RWPE2 (cell line): ENCODE data around the gene HENMT1.
A peak's percentile ranks its signal among the peaks of the same experiment; 100 is the strongest.

ENCODE experiments used
- ATAC-seq: fragments of 200-7000 bp; cut with Tn5 transposase; 3 replicates; pipeline ENCODE4 v1.9.1; 2021; ENCODE audit warnings: low read depth
- DNase-seq: peaks from one replicate; pipeline ENCODE4 v3.0.0-alpha.2; 2020; ENCODE audit warnings: low spot score
- H3K27ac ChIP-seq: fragments of 450-650 bp; 2 replicates; pipeline ENCODE4 v1.5.1; 2017; ENCODE audit warnings: mild to moderate bottlenecking; ENCODE audit not compliant: poor library complexity, severe bottlenecking
- H3K27me3 ChIP-seq: fragments of 250-450 bp; sonication (Bioruptor Pico); 2 replicates; pipeline ENCODE4 v1.5.1; 2021; ENCODE audit warnings: mild to moderate bottlenecking, moderate library complexity; ENCODE audit not compliant: insufficient read depth, poor library complexity, severe bottlenecking
- H3K36me3 ChIP-seq: fragments of 250-450 bp; sonication (Bioruptor Pico); 2 replicates; pipeline ENCODE4 v1.5.1; 2020; ENCODE audit warnings: low read depth, mild to moderate bottlenecking, moderate library complexity
- H3K4me1 ChIP-seq: fragments of 250-450 bp; sonication (Bioruptor Pico); 2 replicates; pipeline ENCODE4 v1.5.1; 2021; ENCODE audit warnings: mild to moderate bottlenecking, moderate library complexity; ENCODE audit not compliant: insufficient read depth, poor library complexity, severe bottlenecking
- H3K4me3 ChIP-seq: fragments of 250-450 bp; sonication (Bioruptor Pico); 2 replicates; pipeline ENCODE4 v1.5.1; 2021; ENCODE audit warnings: mild to moderate bottlenecking, moderate library complexity; ENCODE audit not compliant: severe bottlenecking
- H3K9me3 ChIP-seq: fragments of 250-450 bp; sonication (Bioruptor Pico); 2 replicates; pipeline ENCODE4 v1.5.1; 2021; ENCODE audit warnings: mild to moderate bottlenecking, moderate library complexity; ENCODE audit not compliant: severe bottlenecking
- TF ChIP-seq, protein P1 (sequence below): fragments of 450-650 bp; IDR thresholded peaks from one replicate; pipeline ENCODE4 v1.5.1; 2017; ENCODE audit warnings: mild to moderate bottlenecking, moderate library complexity; ENCODE audit not compliant: poor library complexity, severe bottlenecking

HENMT1 gene

DNA sequence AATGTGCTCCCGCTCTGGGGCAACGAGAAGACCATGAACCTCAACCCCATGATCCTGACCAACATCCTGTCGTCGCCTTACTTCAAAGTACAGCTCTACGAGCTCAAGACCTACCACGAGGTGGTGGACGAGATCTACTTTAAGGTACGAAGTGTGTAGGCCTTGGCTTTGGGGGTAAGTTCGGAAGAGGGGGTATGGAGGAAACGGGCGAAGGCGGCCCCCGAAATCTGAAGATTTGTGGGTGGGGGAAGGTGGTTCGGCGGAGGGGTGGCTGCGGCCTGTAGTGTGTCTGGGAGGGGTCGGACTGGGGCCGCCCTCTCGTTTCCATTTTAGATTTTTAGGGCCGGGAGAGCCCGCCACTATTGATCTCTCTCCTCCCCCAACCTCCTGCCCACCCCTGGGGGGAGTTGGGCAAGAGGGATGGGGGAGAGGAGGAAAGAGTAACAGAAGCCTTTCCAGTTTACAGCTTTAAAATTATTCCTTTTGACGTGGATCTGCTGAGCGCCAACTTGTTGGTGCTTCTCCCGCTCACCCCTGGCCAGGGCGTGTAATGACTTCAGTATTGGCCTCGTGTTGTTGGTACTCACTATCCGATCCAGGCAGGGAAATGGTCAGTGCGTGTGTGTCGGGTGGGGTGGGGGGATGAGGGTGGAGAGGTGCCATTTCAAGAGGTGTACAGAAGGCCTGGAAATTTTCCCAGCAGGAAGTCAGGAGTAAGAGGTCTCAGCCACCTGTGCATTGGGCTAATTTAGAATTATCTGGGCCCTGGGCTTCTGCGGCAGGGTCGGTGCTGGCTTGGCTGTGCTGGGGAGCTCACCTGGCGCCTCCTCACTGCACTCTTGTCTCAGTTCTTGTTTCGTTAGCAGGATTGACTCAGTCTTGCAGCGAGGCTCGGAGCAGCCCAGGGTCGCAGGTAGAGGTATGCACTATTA is 32.1 kb upstream of the HENMT1 start:
- Histone ChIP-seq H3K4me3 (peak overlapping the region; percentile 91), H3K36me3 (peaks cover 45% of the 10 kb centered on the region), H3K27me3 (no peaks in the 10 kb centered on the region), H3K9me3 (no peaks in the 10 kb centered on the region), H3K4me1 (peaks cover 11% of the 10 kb centered on the region), H3K27ac (peak overlapping the region; percentile 83)
- DNase-seq (no peak), ATAC-seq (peak; percentile 53)
- TF ChIP-seq, protein P1, sequence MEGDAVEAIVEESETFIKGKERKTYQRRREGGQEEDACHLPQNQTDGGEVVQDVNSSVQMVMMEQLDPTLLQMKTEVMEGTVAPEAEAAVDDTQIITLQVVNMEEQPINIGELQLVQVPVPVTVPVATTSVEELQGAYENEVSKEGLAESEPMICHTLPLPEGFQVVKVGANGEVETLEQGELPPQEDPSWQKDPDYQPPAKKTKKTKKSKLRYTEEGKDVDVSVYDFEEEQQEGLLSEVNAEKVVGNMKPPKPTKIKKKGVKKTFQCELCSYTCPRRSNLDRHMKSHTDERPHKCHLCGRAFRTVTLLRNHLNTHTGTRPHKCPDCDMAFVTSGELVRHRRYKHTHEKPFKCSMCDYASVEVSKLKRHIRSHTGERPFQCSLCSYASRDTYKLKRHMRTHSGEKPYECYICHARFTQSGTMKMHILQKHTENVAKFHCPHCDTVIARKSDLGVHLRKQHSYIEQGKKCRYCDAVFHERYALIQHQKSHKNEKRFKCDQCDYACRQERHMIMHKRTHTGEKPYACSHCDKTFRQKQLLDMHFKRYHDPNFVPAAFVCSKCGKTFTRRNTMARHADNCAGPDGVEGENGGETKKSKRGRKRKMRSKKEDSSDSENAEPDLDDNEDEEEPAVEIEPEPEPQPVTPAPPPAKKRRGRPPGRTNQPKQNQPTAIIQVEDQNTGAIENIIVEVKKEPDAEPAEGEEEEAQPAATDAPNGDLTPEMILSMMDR = peak; percentile 24

DNA sequence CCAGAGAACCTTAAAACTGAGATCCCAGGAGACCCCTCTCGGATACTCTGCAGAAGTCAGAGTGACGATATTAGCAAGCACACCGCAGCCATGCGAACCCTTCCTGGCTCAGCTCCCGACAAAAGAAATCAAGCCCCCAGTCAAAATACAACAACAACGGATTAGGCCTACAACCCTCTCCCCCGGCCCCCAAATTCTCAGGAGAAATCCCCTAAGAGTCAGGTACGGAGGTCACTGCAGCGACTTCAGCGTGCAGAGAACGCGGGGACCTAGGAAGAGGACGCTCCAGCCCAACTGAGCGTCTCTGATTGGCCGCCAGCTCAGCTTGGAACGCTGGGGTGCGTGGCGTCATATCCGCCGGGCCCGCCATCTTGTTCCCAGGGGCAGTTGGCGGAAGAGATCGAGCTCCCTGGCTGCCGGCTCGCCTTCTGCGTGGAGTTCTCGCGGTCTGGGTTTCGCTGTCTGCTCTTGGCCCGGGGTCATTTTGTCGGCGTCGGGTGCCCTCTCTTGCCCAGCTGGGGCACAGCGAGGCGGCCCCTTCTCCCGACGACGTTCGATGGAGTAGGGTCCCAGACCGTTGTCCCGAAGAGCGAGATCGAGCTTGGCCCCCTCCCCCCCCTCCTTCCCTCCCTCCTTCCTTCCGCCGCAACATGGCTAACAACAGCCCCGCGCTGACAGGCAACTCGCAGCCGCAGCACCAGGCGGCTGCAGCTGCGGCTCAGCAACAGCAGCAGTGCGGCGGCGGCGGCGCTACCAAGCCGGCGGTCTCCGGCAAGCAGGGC is 31.2 kb upstream of the HENMT1 start, which contains the start of gene PRPF38B:
Gene PRPF38B, plus strand, starts transcription at position 369 of the 782 bp plus-strand sequence. Its CDS starts 282 bp downstream, at position 651.
- Histone ChIP-seq H3K4me3 (peak within 1 kb of the TSS; percentile 91), H3K36me3 (peaks cover 37% of the 10 kb centered on the region), H3K4me1 (peaks cover 11% of the 10 kb centered on the region), H3K27ac (peak within 1 kb of the TSS; percentile 83), H3K27me3 (no peaks in the 10 kb centered on the region), H3K9me3 (no peaks in the 10 kb centered on the region)
- ATAC-seq (peak; percentile 93), DNase-seq (peak; percentile 88)
- TF ChIP-seq, protein P1 = no peak

DNA sequence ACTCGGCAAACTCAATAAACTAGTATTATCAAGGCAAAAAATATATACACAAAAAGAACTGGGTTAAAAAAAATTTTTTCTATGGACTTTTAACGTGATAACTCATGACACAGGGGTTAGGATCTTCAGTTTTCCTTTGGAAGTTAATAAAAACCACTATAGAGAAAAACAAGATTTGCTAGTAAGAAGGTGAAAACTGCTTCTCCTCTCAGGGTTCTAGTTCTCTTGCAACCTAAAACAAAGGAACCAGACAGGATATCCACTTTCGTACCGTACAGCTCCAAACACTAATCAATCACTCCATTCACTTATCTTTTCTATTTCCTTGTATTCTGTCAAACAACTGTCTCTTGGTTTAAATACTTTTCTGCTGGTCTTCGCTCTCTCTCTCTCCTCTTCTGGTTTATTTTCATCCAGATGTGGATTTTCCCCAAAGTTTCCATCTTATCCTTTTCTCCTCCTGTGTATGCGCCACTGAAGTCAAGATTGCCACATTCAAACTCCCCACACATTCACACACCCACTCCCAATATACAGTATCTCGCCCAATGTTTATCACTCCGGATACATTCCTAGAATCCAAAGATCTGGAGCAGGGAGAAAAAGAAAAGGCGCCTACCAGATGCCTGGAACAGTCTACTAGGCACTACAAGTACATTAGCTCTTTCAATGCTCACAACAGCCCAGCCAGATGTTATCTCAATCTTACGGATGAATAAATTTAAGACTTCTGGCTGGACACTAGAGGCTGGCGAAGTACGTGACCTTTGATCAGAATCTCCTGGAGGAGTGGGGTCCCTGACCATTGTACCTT is 30.4 kb upstream of the HENMT1 start:
- Histone ChIP-seq H3K4me3 (peak overlapping the region; percentile 91), H3K9me3 (no peaks in the 10 kb centered on the region), H3K36me3 (peaks cover 29% of the 10 kb centered on the region), H3K4me1 (peaks cover 11% of the 10 kb centered on the region), H3K27me3 (no peaks in the 10 kb centered on the region), H3K27ac (peak overlapping the region; percentile 83)
- DNase-seq (no peak), ATAC-seq (peak; percentile 5; the same call in 2 of the 3 replicates)
- TF ChIP-seq, protein P1 = no peak

DNA sequence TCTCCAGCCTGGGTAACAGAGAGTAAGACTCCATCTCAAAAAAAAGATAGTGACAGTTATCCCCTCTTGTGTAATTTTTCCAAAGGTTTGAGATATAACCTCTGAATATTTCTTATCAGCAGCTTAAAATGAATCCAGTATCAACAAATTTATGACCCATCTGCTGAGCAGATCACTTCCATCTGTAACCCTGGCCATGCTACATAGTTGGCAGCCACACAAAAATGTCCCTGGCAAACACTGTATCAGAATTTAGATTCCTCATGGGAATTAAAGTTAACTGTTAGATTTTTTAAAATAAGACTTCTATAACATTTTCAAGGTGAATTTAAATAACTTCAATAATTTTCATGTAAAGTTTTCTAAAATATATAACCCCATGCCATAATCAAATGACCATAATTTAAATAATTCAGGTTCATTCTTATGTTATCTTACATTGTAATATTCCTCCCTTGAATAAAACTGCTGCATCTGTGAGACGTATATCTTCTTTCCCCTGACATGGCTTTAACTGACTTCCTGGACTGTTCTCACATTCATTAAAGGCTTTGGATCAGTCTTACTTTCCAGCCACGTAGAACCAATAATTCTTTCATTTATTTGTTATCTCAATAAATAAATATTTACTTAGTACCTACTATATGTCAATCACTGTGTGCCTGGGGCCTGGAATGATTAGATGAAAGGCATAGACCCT is 25.9 kb upstream of the HENMT1 start:
- Histone ChIP-seq H3K4me3 (no peak overlapping the region), H3K27ac (no peak overlapping the region), H3K4me1 (peaks cover under 1% of the 10 kb centered on the region), H3K9me3 (no peaks in the 10 kb centered on the region), H3K36me3 (no peaks in the 10 kb centered on the region), H3K27me3 (no peaks in the 10 kb centered on the region)
- TF ChIP-seq, protein P1 = no peak
- ATAC-seq = no peak
- DNase-seq = no peak
